OCI-LY3 (cell line): Measurements from ENCODE around the gene CEP162.
"Not testable (repeated sequence)": the region's sequence is repeated elsewhere in the genome, so short reads cannot be mapped to it uniquely, and the experiment has no call there.

Experiments
- H2AFZ ChIP-seq: fragments of 200-600, 300-600 bp; shearing (Covaris generic); 2 replicates; pipeline ENCODE4 v1.6.0; 2014; ENCODE audit warnings: antibody characterized with exemption, low read depth, low read length
- H3K27ac ChIP-seq: fragments of 200-600, 300-600 bp; sonication (generic); 2 replicates; pipeline ENCODE4 v1.5.1; 2014; ENCODE audit warnings: mild to moderate bottlenecking, low read length, moderate library complexity, mixed read lengths
- H3K27me3 ChIP-seq: fragments of 200-600, 300-600 bp; sonication (generic); 2 replicates; pipeline ENCODE4 v1.6.1; 2014; ENCODE audit warnings: low read depth, low read length, mixed read lengths
- H3K36me3 ChIP-seq: fragments of 200-600, 300-600 bp; sonication (generic); replicated peaks from 2 replicates; pipeline ENCODE3; 2014; ENCODE audit warnings: low read depth, low read length, mixed read lengths
- H3K4me1 ChIP-seq: fragments of 300-600, 200-600 bp; sonication (generic); 2 replicates; pipeline ENCODE4 v1.6.1; 2014; ENCODE audit warnings: low read length, mixed read lengths
- H3K4me2 ChIP-seq: fragments of 200-600, 300-600 bp; sonication (generic); 2 replicates; pipeline ENCODE4 v1.6.1; 2014; ENCODE audit warnings: low read length, mixed read lengths
- H3K4me3 ChIP-seq: fragments of 300-600, 200-600 bp; sonication (generic); 2 replicates; pipeline ENCODE4 v1.5.1; 2014; ENCODE audit warnings: antibody characterized with exemption, mild to moderate bottlenecking, low read length, moderate library complexity
- H3K79me2 ChIP-seq: fragments of 300-600, 200-600 bp; shearing (Covaris generic); 2 replicates; pipeline ENCODE4 v1.6.1; 2014; ENCODE audit warnings: mild to moderate bottlenecking, low read length, mixed read lengths
- H3K9ac ChIP-seq: fragments of 300-600, 200-600 bp; shearing (Covaris generic); 2 replicates; pipeline ENCODE4 v1.6.0; 2014; ENCODE audit warnings: mild to moderate bottlenecking, low read length, moderate library complexity
- H3K9me3 ChIP-seq: fragments of 200-600, 300-600 bp; shearing (Covaris generic); 2 replicates; pipeline ENCODE4 v1.6.1; 2014; ENCODE audit warnings: low read length, mixed read lengths; ENCODE audit not compliant: insufficient read depth
- H4K20me1 ChIP-seq: fragments of 200-600, 300-600 bp; sonication (generic); 2 replicates; pipeline ENCODE4 v1.6.1; 2016; ENCODE audit warnings: low read length, mixed read lengths; ENCODE audit not compliant: insufficient read depth
- CTCF ChIP-seq: fragments of 200-600, 300-600 bp; sonication (generic); IDR thresholded peaks from 2 replicates; pipeline ENCODE4 v1.5.1; 2014; ENCODE audit warnings: antibody characterized with exemption, low read length, low read depth
- EZH2phosphoT487 ChIP-seq: fragments of 200-600 bp; shearing (Covaris generic); IDR thresholded peaks from 2 replicates; pipeline ENCODE4 v1.6.1; 2018; ENCODE audit warnings: antibody characterized with exemption, mixed run types, low read depth

CEP162 gene

GRCh38 chr6:84123186-84123585 is 104.3 kb downstream of the CEP162 start:
- H3K4me3 ChIP-seq = no peak overlapping the region
- TF ChIP-seq CTCF (no peak), EZH2phosphoT487 (no peak)
- no peak overlapping the region for H3K9ac ChIP-seq
- no peak overlapping the region for H2AFZ ChIP-seq
- H3K27me3 ChIP-seq = no peaks in the 10 kb centered on the region
- no peaks in the 10 kb centered on the region for H3K9me3 ChIP-seq
- no peak overlapping the region for H3K27ac ChIP-seq
- H3K4me2 ChIP-seq = no peak overlapping the region
- no peaks in the 10 kb centered on the region for H3K79me2 ChIP-seq
- H4K20me1 ChIP-seq = no peaks in the 10 kb centered on the region
- peaks cover 10% of the 10 kb centered on the region for H3K36me3 ChIP-seq
- H3K4me1 ChIP-seq = no peaks in the 10 kb centered on the region

- Histone ChIP-seq H2AFZ (no peak overlapping the region), H3K27me3 (no peaks in the 10 kb centered on the region), H3K79me2 (no peaks in the 10 kb centered on the region), H3K27ac (no peak overlapping the region), H3K36me3 (peaks cover 4% of the 10 kb centered on the region), H3K4me1 (no peaks in the 10 kb centered on the region), H3K9ac (no peak overlapping the region), H3K9me3 (no peaks in the 10 kb centered on the region), H3K4me3 (no peak overlapping the region), H4K20me1 (no peaks in the 10 kb centered on the region), H3K4me2 (no peak overlapping the region)
- TF ChIP-seq EZH2phosphoT487 = no peak
- TF ChIP-seq CTCF = no peak
These were observed 108.2 kb downstream of the CEP162 start for GRCh38 chr6:84119277-84119676.

DNA sequence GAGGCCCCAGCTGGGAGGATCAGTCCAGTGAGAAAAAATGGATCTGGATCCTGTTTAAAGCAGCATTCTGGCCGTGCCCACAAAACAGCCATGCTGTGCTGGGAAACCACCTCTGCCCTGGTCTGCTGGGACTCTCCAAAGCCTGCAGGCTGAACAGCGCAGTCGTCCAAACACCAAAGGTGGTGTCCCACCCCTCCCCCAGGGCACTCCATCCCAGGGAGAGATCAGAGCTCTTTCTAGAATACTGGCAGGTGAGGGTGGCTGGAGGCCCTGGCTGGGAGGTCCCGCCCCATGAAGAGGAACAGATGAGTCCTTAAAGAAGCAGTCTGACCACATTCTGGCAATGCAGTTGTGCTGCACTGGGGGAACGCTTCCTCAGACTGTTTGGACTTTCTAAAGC is 109.3 kb downstream of the CEP162 start:
- no peak overlapping the region for H3K4me3 ChIP-seq
- H3K27me3 ChIP-seq = no peaks in the 10 kb centered on the region
- no peaks in the 10 kb centered on the region for H4K20me1 ChIP-seq
- H3K36me3 ChIP-seq = no peaks in the 10 kb centered on the region
- H3K9ac ChIP-seq = no peak overlapping the region
- H3K27ac ChIP-seq = no peak overlapping the region
- H3K4me1 ChIP-seq = no peaks in the 10 kb centered on the region
- TF ChIP-seq CTCF (no peak), EZH2phosphoT487 (no peak)
- no peaks in the 10 kb centered on the region for H3K9me3 ChIP-seq
- no peak overlapping the region for H3K4me2 ChIP-seq
- no peak overlapping the region for H2AFZ ChIP-seq
- H3K79me2 ChIP-seq = no peaks in the 10 kb centered on the region

- not testable (repeated sequence) for H3K79me2 ChIP-seq, H3K9me3 ChIP-seq, H3K4me3 ChIP-seq, H3K27ac ChIP-seq, H3K27me3 ChIP-seq, H3K4me1 ChIP-seq, H3K4me2 ChIP-seq, H4K20me1 ChIP-seq, H3K36me3 ChIP-seq, H3K9ac ChIP-seq, H2AFZ ChIP-seq
These were observed 112.4 kb downstream of the CEP162 start for GRCh38 chr6:84114933-84115594.

DNA sequence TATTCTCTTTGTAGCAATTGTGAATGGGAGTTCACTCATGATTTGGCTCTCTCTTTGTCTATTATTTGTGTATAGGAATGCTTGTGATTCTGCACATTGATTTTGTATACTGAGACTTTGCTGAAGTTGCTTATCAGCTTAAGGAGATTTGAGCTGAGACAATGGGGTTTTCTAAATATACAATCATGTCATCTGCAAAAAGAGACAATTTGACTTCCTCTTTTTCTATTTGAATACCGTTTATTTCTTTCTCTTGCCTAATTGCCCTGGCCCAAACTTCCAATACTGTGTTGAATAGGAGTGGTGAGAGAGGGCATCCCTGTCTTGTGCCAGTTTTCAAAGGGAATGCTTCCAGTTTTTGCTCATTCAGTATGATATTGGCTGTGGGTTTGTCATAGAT is 116.1 kb downstream of the CEP162 start:
- H3K9me3 ChIP-seq, H3K36me3 ChIP-seq, H3K79me2 ChIP-seq, H3K4me3 ChIP-seq, H2AFZ ChIP-seq, H3K27ac ChIP-seq, H3K9ac ChIP-seq, H3K27me3 ChIP-seq, H4K20me1 ChIP-seq, H3K4me1 ChIP-seq, H3K4me2 ChIP-seq: not testable (repeated sequence)
